ENCODE measurements around the gene APOA1. TPM values are rescaled to one million over a fixed set of nuclear protein-coding genes. Genes with fewer than 3 reads are reported as not detected.

Gene APOA1
- 0.10 TPM in 1 of 2 replicates, not detected in the other for total RNA-seq

DNA sequence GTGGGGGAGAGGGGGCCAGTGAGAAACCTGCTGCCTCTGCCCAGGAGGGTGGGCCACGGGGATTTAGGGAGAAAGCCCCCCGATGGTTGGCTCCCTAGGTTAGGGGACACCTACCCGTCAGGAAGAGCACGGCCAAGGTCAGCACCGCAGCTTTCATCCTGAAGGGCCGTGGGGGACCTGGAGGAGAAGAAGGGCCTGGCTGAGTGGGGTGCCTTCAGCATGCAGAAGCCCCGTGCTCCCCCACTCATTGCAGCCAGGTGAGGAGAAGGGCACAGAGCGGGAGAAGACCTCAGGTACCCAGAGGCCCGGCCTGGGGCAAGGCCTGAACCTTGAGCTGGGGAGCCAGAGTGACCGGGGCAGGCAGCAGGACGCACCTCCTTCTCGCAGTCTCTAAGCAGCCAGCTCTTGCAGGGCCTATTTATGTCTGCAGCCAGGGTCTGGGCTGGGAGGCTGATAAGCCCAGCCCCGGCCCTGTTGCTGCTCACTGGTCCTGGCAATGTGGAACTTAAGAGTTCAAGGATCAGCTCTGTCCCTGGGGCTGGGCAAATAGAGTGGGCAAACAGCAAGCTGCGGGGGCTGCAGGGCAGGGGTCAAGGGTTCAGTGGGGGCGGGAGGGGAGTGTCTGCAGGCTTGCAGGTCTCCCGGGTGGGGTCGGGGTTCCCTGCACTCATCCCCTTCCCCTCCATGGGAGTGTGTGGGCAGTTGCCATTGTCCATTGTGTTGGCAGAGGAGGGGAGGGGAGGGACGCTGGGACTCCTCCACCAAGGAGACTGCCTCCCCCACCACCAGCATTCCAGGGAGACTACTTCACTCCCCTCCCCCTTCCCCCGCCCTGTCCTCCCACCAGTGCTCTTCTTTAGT is at the start of gene APOA1:
TSS of gene APOA1 (minus strand) at position 392 of the 861 bp plus-strand sequence. CDS start at position 157, 235 bp downstream.
- DNase-seq (ENCODE audit: low read depth) = no peak

DNA sequence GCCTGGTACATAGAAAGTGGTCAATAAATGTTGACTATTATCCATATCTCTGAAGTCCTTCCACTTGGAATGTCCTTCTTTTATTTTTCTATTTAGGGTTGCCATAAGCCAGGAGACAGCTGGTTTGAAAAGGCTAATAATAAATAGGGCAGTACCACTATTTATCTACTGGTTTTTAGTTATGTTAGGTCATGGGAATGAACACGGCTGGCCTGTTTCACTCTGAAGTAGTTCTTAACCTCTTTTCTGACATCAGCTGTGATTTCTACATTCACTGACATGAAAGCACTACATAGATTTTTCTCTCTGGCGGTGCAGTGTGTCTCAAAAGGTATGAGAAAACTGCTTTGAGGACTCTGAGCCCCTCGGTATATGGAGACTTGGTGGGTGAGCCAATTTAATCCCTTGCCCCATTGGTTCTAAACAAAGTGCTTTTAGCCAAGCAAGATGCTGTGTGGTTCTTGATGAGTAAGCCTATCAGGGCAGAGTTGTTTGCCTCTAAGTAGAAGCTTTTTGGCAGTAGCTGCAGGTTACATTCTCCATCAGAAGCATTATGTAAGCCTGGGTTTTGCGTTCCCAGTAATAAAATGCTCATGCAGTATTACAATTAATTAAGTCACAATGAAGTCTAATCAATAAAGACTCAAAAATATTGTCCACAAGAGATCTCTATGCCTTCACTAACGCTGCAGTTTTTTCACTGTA is 48.7 kb upstream of the APOA1 start:
- peak; percentile 64 for DNase-seq (ENCODE audit: low read depth)

DNA sequence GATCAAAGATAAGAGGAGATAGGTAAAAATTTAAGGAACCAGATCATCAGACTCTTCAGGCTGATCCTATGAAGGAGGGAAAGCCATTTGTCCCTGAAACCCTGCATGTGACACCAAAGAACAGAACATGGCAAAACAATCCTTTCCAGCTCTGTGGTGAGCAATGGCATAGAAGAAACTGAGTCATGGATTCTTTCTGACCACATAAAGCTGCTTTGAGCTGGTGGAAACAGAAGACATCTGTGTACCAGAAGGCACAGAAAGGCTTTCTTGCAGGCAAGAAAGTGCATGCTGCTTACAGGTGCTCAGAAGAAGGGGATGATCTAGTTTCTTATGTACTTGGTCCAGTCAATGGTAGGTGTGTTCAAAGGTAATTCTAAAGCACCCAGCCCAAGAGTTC is 45.0 kb upstream of the APOA1 start:
- peak; percentile 67 for DNase-seq (ENCODE audit: low read depth)

DNA sequence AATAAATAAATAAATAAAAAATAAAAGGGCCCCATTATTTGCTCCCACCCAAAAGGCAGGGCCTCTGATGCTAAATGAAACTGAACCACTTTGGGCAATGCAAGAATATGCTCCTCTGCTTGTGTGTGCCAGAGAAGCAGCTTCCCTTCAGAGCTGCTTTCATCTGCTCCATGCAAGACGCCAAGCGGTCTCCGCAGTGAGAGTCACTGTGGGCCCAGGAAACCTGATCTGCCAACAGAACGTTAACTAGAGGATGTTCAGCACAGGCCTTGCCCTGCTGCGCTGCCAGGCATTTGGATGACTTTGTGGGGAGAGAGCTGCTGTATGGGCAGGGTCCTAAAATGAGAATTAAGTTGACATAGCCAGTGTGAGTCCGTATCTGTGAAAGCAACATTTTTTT is 43.7 kb upstream of the APOA1 start:
- no peak for DNase-seq (ENCODE audit: low read depth)

DNA sequence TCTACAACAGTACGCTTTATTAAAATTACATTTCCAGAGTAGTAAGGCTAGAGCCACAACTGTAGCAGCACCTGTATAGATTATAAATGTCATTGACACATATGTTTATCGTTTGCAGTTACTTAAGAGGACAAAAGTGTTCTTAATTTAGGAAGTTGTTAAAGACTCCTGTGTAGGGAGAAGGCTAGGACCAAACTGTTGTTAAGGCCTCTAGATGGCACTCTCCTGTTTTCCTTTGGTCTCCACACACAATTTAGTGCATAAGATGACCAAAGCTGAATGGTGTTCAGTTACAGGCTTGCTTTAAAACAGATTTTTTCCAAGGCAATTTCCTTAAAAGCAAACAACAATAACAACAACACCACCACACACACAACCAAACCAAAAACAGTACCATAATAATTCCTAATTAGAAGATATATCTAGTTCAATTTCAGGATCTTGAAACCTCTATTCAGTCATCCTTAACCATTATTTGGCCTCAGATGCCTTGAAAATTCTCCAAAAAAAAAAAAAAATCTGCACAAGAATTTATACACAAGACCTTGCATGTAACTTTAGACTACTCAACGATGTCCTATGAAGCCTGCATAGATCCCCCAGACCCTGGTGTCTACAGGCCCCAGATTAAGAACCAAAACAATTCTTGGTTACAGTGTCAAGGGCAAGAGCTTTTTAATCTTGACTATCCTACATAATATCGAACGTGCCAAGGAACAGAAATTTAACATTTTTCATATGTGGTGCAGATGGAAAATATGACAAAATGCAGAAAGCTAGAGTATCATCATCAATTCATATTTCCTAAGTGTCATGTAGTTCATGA is 42.6 kb upstream of the APOA1 start:
- peak; percentile 85 for DNase-seq (ENCODE audit: low read depth)

DNA sequence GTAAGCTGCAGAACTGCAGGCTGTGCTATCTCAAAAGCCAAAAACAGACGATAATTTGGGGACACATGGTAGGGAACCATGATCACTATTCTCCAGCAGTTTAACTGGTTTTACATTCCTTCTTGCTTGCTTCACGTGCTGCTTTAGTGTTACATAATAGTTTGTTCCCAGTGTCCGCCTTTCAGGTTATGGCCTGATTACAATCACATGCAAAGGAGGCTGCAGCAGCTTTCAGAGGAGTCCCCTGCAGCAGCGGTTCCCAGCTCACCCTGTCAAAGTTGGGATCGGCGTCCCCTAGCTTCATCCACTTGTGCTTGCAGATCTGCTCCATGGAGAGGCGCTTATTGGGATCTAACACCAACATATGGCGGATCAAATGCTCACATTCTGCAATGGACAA is 39.2 kb upstream of the APOA1 start:
- no peak for DNase-seq (ENCODE audit: low read depth)

DNA sequence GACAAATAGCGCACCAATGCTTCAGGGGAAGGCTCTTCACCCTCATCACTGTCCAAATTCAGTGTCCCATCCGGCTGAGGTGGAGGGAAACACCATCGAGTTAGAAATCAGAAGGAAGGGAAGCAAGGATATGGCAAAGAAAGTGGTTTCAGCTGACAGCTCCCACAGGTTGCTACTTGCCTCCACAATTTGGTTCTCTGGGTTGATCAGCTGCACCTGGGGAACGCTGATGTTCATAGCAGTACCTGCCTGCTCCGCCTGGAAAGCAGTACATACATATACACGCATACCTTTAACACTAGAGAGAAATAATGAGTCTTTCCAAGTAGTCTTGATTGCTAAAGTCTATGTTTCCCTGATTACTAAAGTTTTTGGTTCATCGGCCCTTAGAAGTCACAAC is 37.8 kb upstream of the APOA1 start:
- DNase-seq (ENCODE audit: low read depth) = no peak

DNA sequence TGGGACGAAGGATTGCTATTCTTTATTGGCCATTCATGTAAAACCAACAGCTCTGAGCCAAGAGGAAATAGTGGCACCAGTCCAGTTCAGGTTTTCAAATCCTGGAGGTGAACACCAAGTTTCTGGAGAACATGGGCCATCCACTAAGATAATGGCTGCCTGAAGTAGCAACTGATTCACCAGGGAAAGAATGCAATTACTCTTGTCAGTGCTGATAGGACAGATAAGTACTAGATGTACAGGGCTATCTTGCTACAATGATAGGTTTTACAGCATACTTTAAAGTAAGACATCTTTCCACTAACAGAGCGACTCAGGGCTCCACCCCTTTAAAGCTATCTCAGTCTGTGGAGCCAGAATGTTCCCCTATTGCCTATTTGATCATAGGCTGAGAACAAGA is 36.8 kb upstream of the APOA1 start:
- no peak for DNase-seq (ENCODE audit: low read depth)

DNA sequence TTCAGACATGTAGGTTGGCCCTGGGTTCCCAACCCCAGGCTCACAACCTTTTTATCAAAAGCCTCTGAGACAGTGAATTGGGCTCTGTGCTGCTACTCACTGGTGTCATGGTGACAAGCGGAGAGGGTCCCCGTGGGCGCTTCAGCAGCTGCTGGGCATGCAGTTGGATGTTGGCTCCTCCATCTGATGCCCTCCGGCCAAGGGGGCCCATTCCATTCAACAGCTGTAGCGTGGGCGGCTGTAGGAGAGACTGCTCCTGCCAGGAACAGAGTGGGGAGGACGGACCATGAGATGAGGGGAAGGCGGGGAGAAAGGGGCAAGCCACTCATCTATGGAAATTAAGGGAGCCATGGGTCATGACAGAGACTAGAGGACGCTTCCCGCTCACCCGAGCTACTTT is 36.0 kb upstream of the APOA1 start:
- no peak for DNase-seq (ENCODE audit: low read depth)

DNA sequence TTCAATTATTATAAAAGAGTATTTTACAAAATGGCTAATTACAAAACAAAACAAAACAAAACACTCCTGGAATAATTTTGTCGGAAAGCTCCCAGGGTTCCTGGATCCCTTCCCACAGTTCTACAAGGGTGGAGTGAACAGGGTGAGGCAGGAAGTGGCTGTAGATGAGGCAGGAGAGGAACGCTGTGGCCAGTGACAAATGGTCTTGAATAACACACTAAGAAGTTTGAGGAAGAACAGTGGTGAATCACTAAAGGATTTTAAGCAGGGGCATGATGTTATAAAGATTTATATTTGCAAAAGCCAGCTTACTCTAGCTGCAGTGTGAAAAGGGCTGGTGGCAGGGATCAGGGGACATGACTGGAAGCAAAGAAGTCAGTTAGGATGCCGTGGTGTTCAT is 33.8 kb upstream of the APOA1 start:
- DNase-seq (ENCODE audit: low read depth) = peak; percentile 73

DNA sequence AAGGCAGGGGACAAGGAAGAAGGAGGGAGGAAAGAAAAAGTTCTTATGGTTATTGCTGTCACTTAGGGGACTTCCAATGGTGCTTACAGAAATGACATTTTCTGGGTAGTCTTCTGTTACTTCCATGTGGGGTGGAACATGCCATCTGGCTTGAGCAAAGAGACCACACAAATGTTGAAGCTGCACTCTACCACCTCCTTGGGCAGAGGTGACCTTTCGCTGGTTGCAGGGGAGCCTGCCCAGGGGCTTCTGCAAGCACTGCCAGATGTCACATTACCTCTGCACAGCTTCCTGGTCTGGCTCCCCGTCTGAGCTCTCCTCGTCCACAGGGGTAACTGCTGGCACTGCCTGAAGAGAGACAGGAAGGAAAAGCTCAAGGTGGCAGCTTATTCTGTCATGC is 32.6 kb upstream of the APOA1 start:
- no peak for DNase-seq (ENCODE audit: low read depth)

DNA sequence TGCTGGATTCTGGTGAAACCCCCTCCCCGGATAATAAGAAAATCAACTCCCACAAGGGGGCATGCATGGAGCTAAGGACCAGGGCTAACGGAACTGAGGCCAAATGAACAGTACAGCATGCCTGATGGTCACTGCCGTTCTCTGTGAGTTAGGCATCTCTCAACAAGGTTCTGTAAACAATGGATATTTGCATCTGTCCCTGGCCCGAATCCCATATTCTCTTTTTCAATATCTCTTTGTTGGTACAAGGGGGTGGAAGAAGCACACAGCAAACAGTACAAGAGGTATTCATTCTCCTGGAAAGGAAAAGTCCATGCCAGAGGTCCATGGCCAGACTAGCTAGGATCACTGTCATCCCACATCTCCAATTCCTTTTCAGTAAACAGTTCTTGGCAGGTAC is 32.2 kb upstream of the APOA1 start:
- no peak for DNase-seq (ENCODE audit: low read depth)

DNA sequence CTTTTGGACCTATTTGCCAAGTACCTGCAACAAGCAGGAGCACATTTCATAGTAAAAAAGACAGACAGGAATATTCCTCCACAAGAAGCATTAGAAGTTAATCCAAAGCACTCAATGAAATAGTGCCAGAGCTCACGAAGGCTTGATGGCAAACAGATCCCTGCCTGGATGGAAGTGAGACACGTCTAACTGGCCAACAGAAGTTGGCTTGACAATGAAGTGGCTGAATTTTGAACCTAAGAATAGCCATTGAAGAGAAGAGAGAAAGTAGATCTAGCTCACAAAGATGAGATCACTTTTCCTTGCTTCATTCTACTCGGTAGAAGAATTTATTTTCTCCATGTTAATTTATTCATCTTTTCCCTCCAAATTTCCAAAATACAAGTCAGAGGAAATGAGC is 30.6 kb upstream of the APOA1 start:
- DNase-seq (ENCODE audit: low read depth) = no peak

DNA sequence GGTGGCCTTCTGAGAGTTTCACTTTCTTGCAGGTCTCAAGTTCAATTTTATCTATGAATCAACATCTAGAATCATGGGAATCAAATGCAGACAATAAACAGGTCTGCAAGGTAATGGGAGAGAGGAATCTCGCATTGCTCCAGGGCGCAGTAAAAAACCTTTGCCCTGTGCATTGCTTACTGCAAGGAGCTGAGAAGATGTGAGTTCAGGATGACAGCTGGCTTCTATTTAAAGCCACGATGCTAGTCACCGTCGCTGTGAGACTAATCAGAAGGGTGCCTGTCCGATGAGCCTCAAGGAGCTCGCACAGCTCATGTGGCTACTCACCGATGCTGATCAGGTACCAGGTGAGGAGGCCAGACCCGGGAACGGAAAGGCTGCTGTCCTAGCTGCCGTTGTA is 30.2 kb upstream of the APOA1 start:
- DNase-seq (ENCODE audit: low read depth) = no peak

DNA sequence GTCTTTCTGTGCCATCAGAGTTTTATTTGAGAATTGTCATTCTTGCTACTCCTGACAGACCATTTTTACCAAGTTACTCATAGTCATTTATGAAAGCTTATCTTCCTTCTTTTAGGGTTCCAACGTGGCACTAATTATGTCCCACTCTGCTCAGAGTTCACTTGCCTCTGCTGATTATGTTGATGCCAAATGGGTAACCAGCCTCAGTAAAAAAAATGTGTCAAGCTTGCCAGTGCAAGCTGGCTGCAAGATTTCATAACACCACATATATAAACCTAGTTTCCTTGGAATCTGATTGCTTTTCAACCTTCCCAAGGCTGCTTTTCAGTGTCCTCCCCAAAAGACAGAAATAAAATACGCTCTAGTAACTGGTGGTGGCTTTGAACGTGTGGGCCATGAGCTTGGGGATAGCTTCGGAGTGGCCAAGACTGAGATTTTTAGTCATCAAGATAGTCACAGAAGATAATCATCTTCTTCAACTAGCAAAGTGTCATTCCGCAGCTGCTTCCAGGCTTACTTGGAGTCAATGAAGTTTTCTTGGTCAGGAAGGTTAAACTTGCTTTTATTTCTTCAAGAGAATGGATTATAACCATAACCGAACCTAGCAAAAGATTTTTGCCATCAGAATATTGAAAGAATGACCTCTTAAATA is 29.5 kb upstream of the APOA1 start:
- no peak for DNase-seq (ENCODE audit: low read depth)

DNA sequence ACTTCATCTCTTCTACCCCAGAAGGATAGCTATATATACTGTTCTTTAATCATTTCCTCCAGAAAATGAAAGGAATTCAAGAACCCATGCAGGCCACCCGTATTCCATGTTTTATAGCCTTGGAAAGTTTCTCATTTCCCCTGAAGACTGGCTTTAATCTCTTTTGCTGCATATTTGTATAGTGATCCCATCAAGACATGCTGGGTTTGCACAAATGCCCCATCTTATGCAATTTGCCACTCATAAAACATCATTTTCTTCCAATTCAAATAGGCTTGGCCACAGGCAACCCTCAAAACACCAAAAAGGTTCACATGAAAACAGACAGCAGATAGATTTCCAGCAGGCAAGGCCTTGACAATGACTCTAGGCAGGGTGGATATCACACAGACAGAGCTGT is 28.3 kb upstream of the APOA1 start:
- no peak for DNase-seq (ENCODE audit: low read depth)

DNA sequence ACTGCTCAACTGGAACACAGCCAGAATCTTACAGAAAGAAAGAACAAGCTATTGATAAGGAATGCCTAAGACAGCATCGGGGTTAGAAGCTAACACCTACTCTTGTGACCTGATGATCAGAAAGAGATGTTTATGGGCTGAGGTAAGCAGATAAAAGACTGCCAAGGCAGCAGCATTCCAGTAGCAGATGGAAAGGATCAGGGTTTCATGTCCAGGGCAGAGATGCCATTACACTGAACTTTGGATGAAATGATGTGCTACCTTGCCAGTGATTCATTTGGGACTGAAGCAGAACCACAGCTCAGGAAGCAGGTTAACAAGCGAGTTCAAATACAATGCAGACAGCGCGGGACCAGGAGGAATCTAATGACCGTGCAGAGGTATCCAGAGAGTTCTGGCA is 27.1 kb upstream of the APOA1 start:
- no peak for DNase-seq (ENCODE audit: low read depth)

DNA sequence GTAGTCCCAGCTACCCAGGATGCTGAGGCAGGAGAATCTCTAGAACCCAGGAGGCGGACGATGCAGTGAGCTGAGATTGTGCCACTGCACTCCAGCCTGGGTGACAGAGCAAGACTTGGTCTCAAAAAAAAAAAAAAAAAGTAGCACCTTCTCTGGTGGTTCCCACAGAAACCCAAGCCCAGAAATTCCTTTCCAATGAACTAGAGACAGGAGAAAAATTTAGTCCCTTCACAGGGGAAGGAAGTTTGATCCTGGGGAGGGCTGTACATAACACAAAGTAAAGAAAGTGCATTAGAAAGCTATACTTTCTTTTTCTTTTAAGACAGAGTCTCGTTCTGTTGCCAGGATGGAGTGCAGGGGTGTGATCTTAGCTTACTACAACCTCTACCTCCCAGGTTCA is 25.5 kb upstream of the APOA1 start:
- no peak for DNase-seq (ENCODE audit: low read depth)

DNA sequence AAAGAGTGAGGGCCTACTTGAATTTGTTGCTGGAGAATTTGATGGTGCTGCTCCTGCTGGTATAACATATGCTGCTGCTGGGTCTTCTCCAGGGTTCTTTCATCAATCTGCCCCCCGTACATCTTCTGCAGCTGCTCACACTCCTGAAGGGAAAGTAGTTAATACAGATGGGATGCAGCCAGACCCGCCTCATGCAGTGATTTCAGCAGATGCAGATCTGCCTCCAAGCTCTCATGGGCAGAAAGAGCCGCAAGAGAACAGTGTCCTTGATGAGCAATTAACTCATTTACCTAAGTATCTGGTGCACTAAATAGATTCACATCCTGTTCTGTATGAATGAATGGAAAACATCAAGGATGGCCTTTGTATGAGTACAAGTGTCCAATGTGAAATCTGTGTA is 24.8 kb upstream of the APOA1 start:
- DNase-seq (ENCODE audit: low read depth) = no peak

DNA sequence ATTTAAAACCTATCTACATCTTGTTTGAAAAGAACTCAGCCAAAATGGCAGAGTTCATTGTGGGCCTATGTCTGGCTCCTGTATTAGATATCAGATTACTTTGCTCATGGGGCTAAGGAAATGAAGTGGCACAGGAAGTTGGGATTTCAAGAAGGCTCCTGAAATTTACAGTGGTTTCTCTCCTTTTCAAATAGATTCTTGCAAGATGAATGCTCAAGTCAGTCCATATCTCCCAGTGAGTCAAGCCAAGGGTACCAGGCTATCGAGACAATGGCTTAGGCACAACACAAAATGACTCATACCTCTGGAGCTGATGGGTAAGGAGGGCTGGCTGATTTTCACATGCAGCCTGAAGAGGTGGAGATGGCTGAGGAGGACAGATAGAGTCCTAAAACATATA is 24.1 kb upstream of the APOA1 start:
- DNase-seq (ENCODE audit: low read depth) = peak; percentile 84

DNA sequence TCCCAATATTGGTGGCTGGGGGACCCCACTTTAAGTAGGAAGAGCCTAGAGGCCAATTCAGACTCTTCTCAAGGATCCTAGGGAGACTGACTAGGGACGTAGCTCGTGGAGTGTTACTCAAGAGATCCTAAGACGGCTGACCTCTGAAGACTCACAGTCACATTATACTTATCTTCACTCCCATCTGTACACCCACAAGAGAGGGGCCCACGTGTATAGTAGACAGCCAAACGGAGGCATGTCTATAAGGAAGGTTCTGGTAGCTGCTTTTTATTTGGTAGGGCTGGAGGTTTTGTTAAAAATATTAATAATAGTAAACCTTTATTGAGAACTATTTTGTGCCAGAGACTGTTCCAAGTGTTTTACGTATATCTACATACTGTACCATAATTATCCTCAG is 22.9 kb upstream of the APOA1 start:
- no peak for DNase-seq (ENCODE audit: low read depth)

DNA sequence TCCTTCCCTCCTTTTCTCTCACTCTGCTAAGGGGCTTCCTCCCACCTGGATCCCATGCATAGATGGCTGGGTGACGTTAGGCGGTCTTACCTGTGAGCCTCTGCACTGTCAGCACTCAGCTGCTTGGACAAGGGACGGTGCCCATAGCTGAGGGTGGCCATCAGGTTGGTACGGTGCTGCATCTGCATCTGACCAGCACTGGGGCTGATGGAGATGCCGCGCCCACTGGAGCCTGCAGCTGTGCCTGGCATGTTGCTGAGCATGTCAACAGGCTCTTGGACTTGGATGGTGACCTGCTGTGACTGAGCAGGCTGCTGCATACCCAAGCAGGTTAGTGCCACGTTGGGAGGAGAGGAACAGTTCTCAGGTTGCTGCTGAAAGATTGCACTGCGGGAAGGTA is 21.8 kb upstream of the APOA1 start:
- no peak for DNase-seq (ENCODE audit: low read depth)
